ENCODE results near the gene USP7.

DNA sequence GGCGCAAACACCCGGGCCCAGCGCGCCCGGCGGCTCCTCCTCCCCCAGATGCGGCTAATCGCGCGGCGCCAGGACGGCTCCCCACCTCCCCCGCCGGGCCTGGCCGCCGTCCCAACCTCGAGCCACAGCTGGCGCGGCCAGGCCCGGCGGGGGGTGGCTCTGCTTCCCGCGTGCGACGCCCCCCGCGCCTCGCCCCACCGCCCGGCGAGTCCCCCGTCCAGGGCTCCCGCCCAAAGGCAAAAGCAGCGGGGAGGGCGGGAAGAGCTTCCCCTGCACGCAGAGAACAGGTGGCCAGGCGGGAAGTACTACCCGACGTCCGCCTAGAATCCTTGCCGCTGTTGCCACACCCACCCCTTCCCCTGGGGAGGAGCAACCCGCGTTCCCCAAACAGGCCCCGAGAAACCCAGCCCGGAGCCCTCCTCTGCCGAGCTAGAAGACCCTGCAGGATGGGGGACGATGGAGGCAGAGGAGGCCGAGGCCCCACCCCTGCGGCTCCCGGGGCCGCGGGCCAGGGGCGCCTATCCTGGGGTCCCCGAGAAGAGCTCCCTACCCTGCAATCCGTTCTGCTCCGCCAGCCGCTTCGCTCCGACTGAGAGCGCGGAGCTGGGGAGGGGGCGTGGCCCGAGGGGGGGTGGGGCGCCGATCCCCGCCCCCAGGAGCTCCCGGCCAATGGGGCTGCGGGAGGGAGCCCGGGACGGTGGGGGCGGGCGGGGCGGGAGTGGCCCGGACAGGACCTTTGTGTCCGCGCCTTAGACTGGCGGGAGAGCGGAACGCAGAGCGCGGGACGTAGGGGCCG, 95.1 kb downstream of the USP7 start, which contains the start of gene CARHSP1:
- TF ChIP-seq CTCF (IDR thresholded peaks at IDR 0.05; ENCODE audit: poor library complexity) = no peak
- no peak for TF ChIP-seq EZH2 (IDR thresholded peaks at IDR 0.05; ENCODE audit: borderline replicate concordance)
- TF ChIP-seq EZH2phosphoT487 (IDR thresholded peaks at IDR 0.05; ENCODE audit: low read depth, severe bottlenecking, unreplicated experiment) = no peak

Data from hepatocyte (in vitro differentiated cells).